ENCODE measurements around the gene TOR2A. TPM values are rescaled to one million over a fixed set of nuclear protein-coding genes. Genes with fewer than 3 reads are reported as not detected.
"Not testable (repeated sequence)": the region's sequence is repeated elsewhere in the genome, so short reads cannot be mapped to it uniquely, and the experiment has no call there.

The TOR2A gene
- polyA plus RNA-seq (ENCODE audit: insufficient read length in 3 of 3) = 10 to 100 TPM; 17.6 to 19.8 (median 18.6) TPM
- long read RNA-seq, donor 1, transcript TOR2A-203 (5 exons, 1,523 nt) = major isoform, 7 of 11 reads
- long read RNA-seq, donor 1, partial matches to known transcripts = 0 of 11 reads
- long read RNA-seq, donor 1, other reads (novel, unspliced or antisense) = 0 of 11 reads
- long read RNA-seq, donor 2, transcript TOR2A-203 (5 exons, 1,523 nt) = major isoform, 10 of 13 reads
- long read RNA-seq, donor 2, partial matches to known transcripts = 0 of 13 reads
- long read RNA-seq, donor 2, other reads (novel, unspliced or antisense) = 0 of 13 reads
- long read RNA-seq, donor 3, transcript TOR2A-203 (5 exons, 1,523 nt) = major isoform, 14 of 19 reads
- long read RNA-seq, donor 3, partial matches to known transcripts = 0 of 19 reads
- long read RNA-seq, donor 3, other reads (novel, unspliced or antisense) = 0 of 19 reads
- long read RNA-seq, donor 4, transcript TOR2A-203 (5 exons, 1,523 nt) = major isoform, 8 of 8 reads
- long read RNA-seq, donor 4, partial matches to known transcripts = 0 of 8 reads
- long read RNA-seq, donor 4, other reads (novel, unspliced or antisense) = 0 of 8 reads
- long read RNA-seq, donor 5, transcript TOR2A-203 (5 exons, 1,523 nt) = major isoform, 6 of 9 reads
- long read RNA-seq, donor 5, partial matches to known transcripts = 0 of 9 reads
- long read RNA-seq, donor 5, other reads (novel, unspliced or antisense) = 0 of 9 reads
- long read RNA-seq, donor 6, transcript TOR2A-203 (5 exons, 1,523 nt) = major isoform, 5 of 8 reads
- long read RNA-seq, donor 6, partial matches to known transcripts = 0 of 8 reads
- long read RNA-seq, donor 6, other reads (novel, unspliced or antisense) = 0 of 8 reads
- long read RNA-seq, donor 7, partial matches to known transcripts = 0 of 5 reads
- long read RNA-seq, donor 7, other reads (novel, unspliced or antisense) = 0 of 5 reads
- long read RNA-seq, donor 8, transcript TOR2A-203 (5 exons, 1,523 nt) = major isoform, 5 of 8 reads
- long read RNA-seq, donor 8, partial matches to known transcripts = 0 of 8 reads
- long read RNA-seq, donor 8, other reads (novel, unspliced or antisense) = 0 of 8 reads
- long read RNA-seq, donor 9, transcript TOR2A-203 (5 exons, 1,523 nt) = major isoform, 11 of 146 reads
- long read RNA-seq, donor 9, partial matches to known transcripts = 128 of 146 reads
- long read RNA-seq, donor 9, other reads (novel, unspliced or antisense) = 0 of 146 reads
- long read RNA-seq, donor 10, transcript TOR2A-203 (5 exons, 1,523 nt) = major isoform, 6 of 8 reads
- long read RNA-seq, donor 10, partial matches to known transcripts = 0 of 8 reads
- long read RNA-seq, donor 10, other reads (novel, unspliced or antisense) = 0 of 8 reads
- long read RNA-seq, donor 11, transcript TOR2A-203 (5 exons, 1,523 nt) = major isoform, 6 of 10 reads
- long read RNA-seq, donor 11, partial matches to known transcripts = 0 of 10 reads
- long read RNA-seq, donor 11, other reads (novel, unspliced or antisense) = 0 of 10 reads
- long read RNA-seq, donor 12, transcript TOR2A-203 (5 exons, 1,523 nt) = major isoform, 7 of 12 reads
- long read RNA-seq, donor 12, partial matches to known transcripts = 0 of 12 reads
- long read RNA-seq, donor 12, other reads (novel, unspliced or antisense) = 0 of 12 reads
- long read RNA-seq, donor 13, partial matches to known transcripts = 0 of 7 reads
- long read RNA-seq, donor 13, other reads (novel, unspliced or antisense) = 0 of 7 reads
- long read RNA-seq, donor 14 = 0 reads
- long read RNA-seq, donor 15, partial matches to known transcripts = 52 of 91 reads
- long read RNA-seq, donor 15, other reads (novel, unspliced or antisense) = 34 of 91 reads
- long read RNA-seq, donor 16, transcript TOR2A-203 (5 exons, 1,523 nt) = major isoform, 12 of 20 reads
- long read RNA-seq, donor 16, transcript TOR2A-209 (4 exons, 933 nt) = minor isoform, 5 of 20 reads
- long read RNA-seq, donor 16, partial matches to known transcripts = 0 of 20 reads
- long read RNA-seq, donor 16, other reads (novel, unspliced or antisense) = 0 of 20 reads

- DNase-seq = peak; percentile 98
Observed at GRCh38 chr9:127734747-127735529, at the start of gene TOR2A. Gene TOR2A, minus strand, starts transcription at chr9:127735294. Its CDS starts 24 bp downstream, at chr9:127735270.

GRCh38 chr9:127783111-127784008, 48.3 kb upstream of the TOR2A start:
- DNase-seq = no peak

- DNase-seq = no peak
Observed at GRCh38 chr9:127781806-127782205, 46.7 kb upstream of the TOR2A start.

- not testable (repeated sequence) for DNase-seq
Observed at GRCh38 chr9:127780909-127781308, 45.8 kb upstream of the TOR2A start.

GRCh38 chr9:127780126-127780885, 45.2 kb upstream of the TOR2A start:
- DNase-seq = no peak

- DNase-seq = no peak
Observed at GRCh38 chr9:127779136-127779981, 44.3 kb upstream of the TOR2A start.

- DNase-seq = no peak
Observed at GRCh38 chr9:127778280-127779135, 43.4 kb upstream of the TOR2A start, which contains the start of gene SH2D3C. Gene SH2D3C, minus strand, starts transcription at chr9:127778666. Its CDS starts 39 bp downstream, at chr9:127778627.

- no peak for DNase-seq
Observed at GRCh38 chr9:127777368-127777980, 42.4 kb upstream of the TOR2A start.

GRCh38 chr9:127776924-127777289, 41.8 kb upstream of the TOR2A start:
- no peak for DNase-seq

GRCh38 chr9:127776195-127776923, 41.3 kb upstream of the TOR2A start:
- no peak for DNase-seq

- no peak for DNase-seq
Observed at GRCh38 chr9:127773981-127774380, 38.9 kb upstream of the TOR2A start.

GRCh38 chr9:127773272-127773671, 38.2 kb upstream of the TOR2A start:
- DNase-seq = no peak

GRCh38 chr9:127772603-127773002, 37.5 kb upstream of the TOR2A start:
- no peak for DNase-seq

- no peak for DNase-seq
Observed at GRCh38 chr9:127771570-127772189, 36.6 kb upstream of the TOR2A start.
